GM19467 (cell line): Measurements from ENCODE around the gene MRPL21.

ENCODE experiments used
- ATAC-seq: cut with Tn5 transposase; IDR thresholded peaks from one replicate; pipeline ENCODE4 v1.9.1; 2021; ENCODE audit warnings: mild to moderate bottlenecking, moderate library complexity; ENCODE audit not compliant: unreplicated experiment

The MRPL21 gene

GRCh38 chr11:68903288-68904247 is at the start of gene MRPL21, which contains the start of gene IGHMBP2:
Gene MRPL21, minus strand, starts transcription at chr11:68903832. Its CDS starts 22 bp downstream, at chr11:68903810.
Gene IGHMBP2, plus strand, starts transcription at chr11:68903891. Its CDS starts 62 bp downstream, at chr11:68903953.
- peak; percentile 84 for ATAC-seq

- no peak for ATAC-seq
These were observed 47.1 kb upstream of the MRPL21 start for GRCh38 chr11:68950762-68951161.

- ATAC-seq: no peak
These were observed 46.6 kb upstream of the MRPL21 start for GRCh38 chr11:68950270-68950669.

GRCh38 chr11:68948935-68949334 is 45.3 kb upstream of the MRPL21 start:
- ATAC-seq: no peak

GRCh38 chr11:68948496-68948895 is 44.9 kb upstream of the MRPL21 start:
- ATAC-seq: no peak

- no peak for ATAC-seq
These were observed 43.5 kb upstream of the MRPL21 start for GRCh38 chr11:68947151-68947550.

GRCh38 chr11:68946416-68947090 is 42.9 kb upstream of the MRPL21 start:
- no peak for ATAC-seq

- ATAC-seq: no peak
These were observed 39.2 kb upstream of the MRPL21 start for GRCh38 chr11:68942751-68943271.

- ATAC-seq: no peak
These were observed 38.5 kb upstream of the MRPL21 start for GRCh38 chr11:68942095-68942620.

- no peak for ATAC-seq
These were observed 37.9 kb upstream of the MRPL21 start for GRCh38 chr11:68941324-68942094.

GRCh38 chr11:68940651-68941323 is 37.2 kb upstream of the MRPL21 start:
- no peak for ATAC-seq

GRCh38 chr11:68939583-68940555 is 36.2 kb upstream of the MRPL21 start:
- ATAC-seq: no peak

GRCh38 chr11:68938816-68939582 is 35.4 kb upstream of the MRPL21 start:
- no peak for ATAC-seq

GRCh38 chr11:68938088-68938487 is 34.5 kb upstream of the MRPL21 start:
- ATAC-seq: no peak

GRCh38 chr11:68936676-68937620 is 33.3 kb upstream of the MRPL21 start:
- ATAC-seq: no peak

- no peak for ATAC-seq
These were observed 32.7 kb upstream of the MRPL21 start for GRCh38 chr11:68936358-68936636.
